Endodermal cell (in vitro differentiated cells): ENCODE measurements around the gene SLC24A3. TPM values are rescaled to one million over a fixed set of nuclear protein-coding genes. Genes with fewer than 3 reads are reported as not detected.

Experiments
- DNase-seq: peaks from one replicate; pipeline ENCODE4 v3.0.0-alpha.2; 2017
- H3K27ac ChIP-seq: 2 replicates; pipeline ENCODE4 v1.5.1; 2013; ENCODE audit warnings: mild to moderate bottlenecking, low read depth, low read length, moderate library complexity
- H3K27me3 ChIP-seq: 2 replicates; pipeline ENCODE4 v1.6.1; 2013; ENCODE audit warnings: mild to moderate bottlenecking, low read length, moderate library complexity; ENCODE audit not compliant: insufficient read depth, control insufficient read depth, poor library complexity, severe bottlenecking
- H3K36me3 ChIP-seq: 2 replicates; pipeline ENCODE4 v1.7.0; 2013; ENCODE audit warnings: mild to moderate bottlenecking, low read length, moderate library complexity; ENCODE audit not compliant: control insufficient read depth, insufficient read depth
- H3K4me1 ChIP-seq: one replicate; pipeline ENCODE4 v1.7.0; 2013; ENCODE audit warnings: low read length; ENCODE audit not compliant: control insufficient read depth, insufficient read depth
- H3K4me3 ChIP-seq: 2 replicates; pipeline ENCODE4 v1.5.1; 2013; ENCODE audit warnings: mild to moderate bottlenecking, low read length, moderate library complexity
- H3K9ac ChIP-seq: 2 replicates; pipeline ENCODE4 v1.6.1; 2013; ENCODE audit warnings: mild to moderate bottlenecking, low read length, moderate library complexity; ENCODE audit not compliant: poor library complexity, severe bottlenecking; ENCODE audit errors: extremely low read depth
- H3K9me3 ChIP-seq: 2 replicates; pipeline ENCODE4 v1.6.1; 2013; ENCODE audit warnings: mild to moderate bottlenecking, low read length, moderate library complexity; ENCODE audit not compliant: control insufficient read depth
- H3K27ac Mint-ChIP-seq: 2 replicates; pipeline ENCODE4 v1.8.0; 2020; ENCODE audit warnings: mixed read lengths
- H3K27me3 Mint-ChIP-seq: 2 replicates; pipeline ENCODE4 v1.8.0; 2021; ENCODE audit warnings: mild to moderate bottlenecking, mixed read lengths; ENCODE audit not compliant: insufficient read depth
- H3K36me3 Mint-ChIP-seq: 2 replicates; pipeline ENCODE4 v1.8.0; 2020; ENCODE audit warnings: low read depth, mixed read lengths
- H3K4me1 Mint-ChIP-seq: 2 replicates; pipeline ENCODE4 v1.8.0; 2020; ENCODE audit warnings: mixed read lengths
- H3K4me3 Mint-ChIP-seq: 2 replicates; pipeline ENCODE4 v1.8.0; 2020; ENCODE audit warnings: mild to moderate bottlenecking, moderate library complexity, mixed read lengths
- H3K9me3 Mint-ChIP-seq: 2 replicates; pipeline ENCODE4 v1.8.0; 2020; ENCODE audit warnings: mild to moderate bottlenecking, mixed read lengths
- WGBS, 2 experiments: methylation state at CpG; one replicate each; pipeline versions ENCODE4 v1.1.5 to v1.1.7; 2013; ENCODE audit warnings: missing lambda C conversion rate in 2 of 2, mixed read lengths in 1 of 2; ENCODE audit not compliant: insufficient coverage in 1 of 2, insufficient read length in 1 of 2; 5-methylcytosine and 5-hydroxymethylcytosine counted together
- long read RNA-seq, 4 experiments: library from polyadenylated mRNA in 2 of 4; library from RNA in 1 of 4; library from capped mRNA in 1 of 4; stranded (forward) in 3 of 4; unstranded in 1 of 4; transcript quantifications; one replicate each; pipeline ENCODE4 v2.0.0, GENCODE V29; 2020 to 2021; ENCODE audit warnings: inconsistent platforms in 1 of 4
- polyA plus RNA-seq, 2 experiments: library from polyadenylated mRNA; stranded (reverse); fragments of 50-300 nt; gene quantifications; one replicate each; pipeline ENCODE4 v1.2.3, GENCODE V29; 2013
- total RNA-seq, 2 donors: library from RNA; stranded (reverse); fragmentation: NEBNext Ultra II Directional in 1 of 2; extraction: Animal tissue kit (Norgen Biotek cat#: 25700) in 1 of 2; gene quantifications; 2 replicates in 1 of 2; 3 replicates in 1 of 2; pipeline ENCODE4 v1.2.1, GENCODE V29; 2021
- TF ChIP-seq, protein P1 (sequence below): fragments of 200-600 bp; sonication (generic); conservative IDR thresholded peaks from 2 replicates; pipeline ENCODE4 v1.5.0; 2021; ENCODE audit warnings: antibody characterized with exemption, mild to moderate bottlenecking

The SLC24A3 gene
- total RNA-seq, result 1 to 10 TPM; 1.5 to 1.8 TPM
- polyA plus RNA-seq (2013, experiment 1 of 2), result 1.2 TPM
- 1.0 TPM for polyA plus RNA-seq (2013, experiment 2 of 2)
- long read RNA-seq, experiment 1, partial matches to known transcripts, result 1 of 1 reads
- long read RNA-seq, experiment 1, other reads (novel, unspliced or antisense), result 0 of 1 reads
- long read RNA-seq, experiment 2, partial matches to known transcripts, result 1 of 1 reads
- long read RNA-seq, experiment 2, other reads (novel, unspliced or antisense), result 0 of 1 reads
- long read RNA-seq, experiment 3, partial matches to known transcripts, result 1 of 4 reads
- long read RNA-seq, experiment 3, other reads (novel, unspliced or antisense), result 3 of 4 reads
- long read RNA-seq, experiment 4, partial matches to known transcripts, result 0 of 1 reads
- long read RNA-seq, experiment 4, other reads (novel, unspliced or antisense), result 1 of 1 reads

- Mint-ChIP-seq H3K36me3 (no peaks in the 10 kb centered on the region), H3K4me3 (peak within 1 kb of the TSS; percentile 54), H3K4me1 (no peaks in the 10 kb centered on the region), H3K27ac (no peak within 1 kb of the TSS), H3K9me3 (no peaks in the 10 kb centered on the region), H3K27me3 (peaks cover 50% of the 10 kb centered on the region)
- H3K4me1 ChIP-seq, result no peaks in the 10 kb centered on the region
- 0% methylated on average over 8 to 61 of the region's 61 CpGs for WGBS, 2 experiments
- H3K4me3 ChIP-seq, result peak within 1 kb of the TSS; percentile 90
- no peaks in the 10 kb centered on the region for H3K9me3 ChIP-seq
- TF ChIP-seq, protein P1, sequence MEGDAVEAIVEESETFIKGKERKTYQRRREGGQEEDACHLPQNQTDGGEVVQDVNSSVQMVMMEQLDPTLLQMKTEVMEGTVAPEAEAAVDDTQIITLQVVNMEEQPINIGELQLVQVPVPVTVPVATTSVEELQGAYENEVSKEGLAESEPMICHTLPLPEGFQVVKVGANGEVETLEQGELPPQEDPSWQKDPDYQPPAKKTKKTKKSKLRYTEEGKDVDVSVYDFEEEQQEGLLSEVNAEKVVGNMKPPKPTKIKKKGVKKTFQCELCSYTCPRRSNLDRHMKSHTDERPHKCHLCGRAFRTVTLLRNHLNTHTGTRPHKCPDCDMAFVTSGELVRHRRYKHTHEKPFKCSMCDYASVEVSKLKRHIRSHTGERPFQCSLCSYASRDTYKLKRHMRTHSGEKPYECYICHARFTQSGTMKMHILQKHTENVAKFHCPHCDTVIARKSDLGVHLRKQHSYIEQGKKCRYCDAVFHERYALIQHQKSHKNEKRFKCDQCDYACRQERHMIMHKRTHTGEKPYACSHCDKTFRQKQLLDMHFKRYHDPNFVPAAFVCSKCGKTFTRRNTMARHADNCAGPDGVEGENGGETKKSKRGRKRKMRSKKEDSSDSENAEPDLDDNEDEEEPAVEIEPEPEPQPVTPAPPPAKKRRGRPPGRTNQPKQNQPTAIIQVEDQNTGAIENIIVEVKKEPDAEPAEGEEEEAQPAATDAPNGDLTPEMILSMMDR, result no peak
- peaks cover 16% of the 10 kb centered on the region for H3K27me3 ChIP-seq
- H3K36me3 ChIP-seq, result no peaks in the 10 kb centered on the region
- H3K27ac ChIP-seq, result no peak within 1 kb of the TSS
- H3K9ac ChIP-seq, result peak within 1 kb of the TSS; percentile 38
- peak; percentile 80 for DNase-seq
Observed at GRCh38 chr20:19212469-19212815, at the start of gene SLC24A3. Gene SLC24A3 (plus strand): TSS chr20:19212642.

GRCh38 chr20:19170148-19170547 is 42.3 kb upstream of the SLC24A3 start:
- DNase-seq, result no peak
- TF ChIP-seq, protein P1, result no peak
- Histone ChIP-seq H3K27ac (no peak overlapping the region), H3K9ac (no peak overlapping the region), H3K4me1 (no peaks in the 10 kb centered on the region), H3K9me3 (no peaks in the 10 kb centered on the region), H3K27me3 (no peaks in the 10 kb centered on the region), H3K36me3 (no peaks in the 10 kb centered on the region), H3K4me3 (no peak overlapping the region)
- Mint-ChIP-seq H3K4me1 (no peaks in the 10 kb centered on the region), H3K9me3 (peaks cover 38% of the 10 kb centered on the region), H3K36me3 (no peaks in the 10 kb centered on the region), H3K27ac (no peak overlapping the region), H3K27me3 (peaks cover 2% of the 10 kb centered on the region), H3K4me3 (no peak overlapping the region)

- DNase-seq, result no peak
- H3K27me3 ChIP-seq, result no peaks in the 10 kb centered on the region
- TF ChIP-seq, protein P1, result no peak
- H3K9ac ChIP-seq, result no peak overlapping the region
- H3K27ac Mint-ChIP-seq, result no peak overlapping the region
- H3K4me1 Mint-ChIP-seq, result no peaks in the 10 kb centered on the region
- no peaks in the 10 kb centered on the region for H3K36me3 Mint-ChIP-seq
- H3K9me3 Mint-ChIP-seq, result peaks cover 18% of the 10 kb centered on the region
- peaks cover 2% of the 10 kb centered on the region for H3K27me3 Mint-ChIP-seq
- no peaks in the 10 kb centered on the region for H3K4me1 ChIP-seq
- H3K9me3 ChIP-seq, result no peaks in the 10 kb centered on the region
- no peak overlapping the region for H3K4me3 ChIP-seq
- H3K4me3 Mint-ChIP-seq, result no peak overlapping the region
- H3K27ac ChIP-seq, result no peak overlapping the region
- WGBS, 2 experiments, result 83 to 85% methylated on average over 1 of the region's 1 CpG
- no peaks in the 10 kb centered on the region for H3K36me3 ChIP-seq
Observed at GRCh38 chr20:19172637-19173036, 39.8 kb upstream of the SLC24A3 start.
